ENCODE data around the gene MAML1.

DNA sequence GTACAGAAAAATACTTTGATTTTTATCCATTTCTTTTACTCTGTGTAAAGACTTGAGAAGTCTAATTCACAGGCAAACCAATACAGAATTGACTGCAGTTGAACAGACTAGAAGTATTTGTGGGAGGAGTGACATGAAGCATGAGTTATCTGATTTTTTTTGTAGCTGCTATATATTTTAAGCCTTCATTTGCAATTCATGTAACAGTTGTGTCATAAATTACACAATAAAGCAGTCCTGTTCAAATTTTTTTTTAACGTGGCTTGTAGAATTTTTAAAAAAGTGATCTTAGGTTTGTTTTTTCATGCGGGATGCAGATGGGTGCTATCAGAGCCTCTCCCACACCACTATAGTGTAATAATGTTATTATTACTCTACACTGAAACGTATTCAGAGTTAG is 2.9 kb upstream of the MAML1 start:
- TF ChIP-seq ZBTB43 (CRISPR knock-in tag; IDR thresholded peaks at IDR 0.05) (no peak), CTCF (IDR thresholded peaks at IDR 0.05) (no peak), SMAD3 (CRISPR knock-in tag; IDR thresholded peaks at IDR 0.05; ENCODE audit: borderline replicate concordance) (no peak), CREB1 (CRISPR knock-in tag; IDR thresholded peaks at IDR 0.05) (no peak), ATF2 (CRISPR knock-in tag; IDR thresholded peaks at IDR 0.05; ENCODE audit: borderline replicate concordance, low read depth) (no peak), E2F1 (CRISPR knock-in tag; IDR thresholded peaks at IDR 0.05) (no peak), NR2C2 (CRISPR knock-in tag; IDR thresholded peaks at IDR 0.05) (no peak), JUN (CRISPR knock-in tag; IDR thresholded peaks at IDR 0.05) (no peak), ATF1 (CRISPR knock-in tag; IDR thresholded peaks at IDR 0.05) (no peak), USF2 (CRISPR knock-in tag; IDR thresholded peaks at IDR 0.05) (no peak), TCF7 (CRISPR knock-in tag; IDR thresholded peaks at IDR 0.05; ENCODE audit: low read depth) (no peak), MAX (CRISPR knock-in tag; IDR thresholded peaks at IDR 0.05) (no peak)
- TF ChIP-seq, protein P1, sequence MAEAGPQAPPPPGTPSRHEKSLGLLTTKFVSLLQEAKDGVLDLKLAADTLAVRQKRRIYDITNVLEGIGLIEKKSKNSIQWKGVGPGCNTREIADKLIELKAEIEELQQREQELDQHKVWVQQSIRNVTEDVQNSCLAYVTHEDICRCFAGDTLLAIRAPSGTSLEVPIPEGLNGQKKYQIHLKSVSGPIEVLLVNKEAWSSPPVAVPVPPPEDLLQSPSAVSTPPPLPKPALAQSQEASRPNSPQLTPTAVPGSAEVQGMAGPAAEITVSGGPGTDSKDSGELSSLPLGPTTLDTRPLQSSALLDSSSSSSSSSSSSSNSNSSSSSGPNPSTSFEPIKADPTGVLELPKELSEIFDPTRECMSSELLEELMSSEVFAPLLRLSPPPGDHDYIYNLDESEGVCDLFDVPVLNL (CRISPR knock-in tag; IDR thresholded peaks at IDR 0.05; ENCODE audit: borderline replicate concordance, low read depth), result no peak
- TF ChIP-seq, protein P2, sequence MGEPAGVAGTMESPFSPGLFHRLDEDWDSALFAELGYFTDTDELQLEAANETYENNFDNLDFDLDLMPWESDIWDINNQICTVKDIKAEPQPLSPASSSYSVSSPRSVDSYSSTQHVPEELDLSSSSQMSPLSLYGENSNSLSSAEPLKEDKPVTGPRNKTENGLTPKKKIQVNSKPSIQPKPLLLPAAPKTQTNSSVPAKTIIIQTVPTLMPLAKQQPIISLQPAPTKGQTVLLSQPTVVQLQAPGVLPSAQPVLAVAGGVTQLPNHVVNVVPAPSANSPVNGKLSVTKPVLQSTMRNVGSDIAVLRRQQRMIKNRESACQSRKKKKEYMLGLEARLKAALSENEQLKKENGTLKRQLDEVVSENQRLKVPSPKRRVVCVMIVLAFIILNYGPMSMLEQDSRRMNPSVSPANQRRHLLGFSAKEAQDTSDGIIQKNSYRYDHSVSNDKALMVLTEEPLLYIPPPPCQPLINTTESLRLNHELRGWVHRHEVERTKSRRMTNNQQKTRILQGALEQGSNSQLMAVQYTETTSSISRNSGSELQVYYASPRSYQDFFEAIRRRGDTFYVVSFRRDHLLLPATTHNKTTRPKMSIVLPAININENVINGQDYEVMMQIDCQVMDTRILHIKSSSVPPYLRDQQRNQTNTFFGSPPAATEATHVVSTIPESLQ (CRISPR knock-in tag; IDR thresholded peaks at IDR 0.05), result no peak

All from WTC11 (cell line).